SU-DHL-6 (cell line): Measurements from ENCODE around the gene FBXW5.

ENCODE experiments used
- EZH2phosphoT487 ChIP-seq: fragments of 200-600 bp; sonication (generic), shearing (Covaris generic); conservative IDR thresholded peaks from 2 replicates; pipeline ENCODE4 v1.6.1; 2018; ENCODE audit warnings: mild to moderate bottlenecking, antibody characterized with exemption, low read length, moderate library complexity, mixed read lengths
- TF ChIP-seq, protein P1 (sequence below): fragments of 200-600 bp; sonication (generic); IDR thresholded peaks from one replicate; pipeline ENCODE4 v1.5.1; 2017; ENCODE audit warnings: antibody characterized with exemption, mild to moderate bottlenecking, low read length, moderate library complexity; ENCODE audit not compliant: insufficient read depth, poor library complexity, severe bottlenecking

- TF ChIP-seq, protein P1, sequence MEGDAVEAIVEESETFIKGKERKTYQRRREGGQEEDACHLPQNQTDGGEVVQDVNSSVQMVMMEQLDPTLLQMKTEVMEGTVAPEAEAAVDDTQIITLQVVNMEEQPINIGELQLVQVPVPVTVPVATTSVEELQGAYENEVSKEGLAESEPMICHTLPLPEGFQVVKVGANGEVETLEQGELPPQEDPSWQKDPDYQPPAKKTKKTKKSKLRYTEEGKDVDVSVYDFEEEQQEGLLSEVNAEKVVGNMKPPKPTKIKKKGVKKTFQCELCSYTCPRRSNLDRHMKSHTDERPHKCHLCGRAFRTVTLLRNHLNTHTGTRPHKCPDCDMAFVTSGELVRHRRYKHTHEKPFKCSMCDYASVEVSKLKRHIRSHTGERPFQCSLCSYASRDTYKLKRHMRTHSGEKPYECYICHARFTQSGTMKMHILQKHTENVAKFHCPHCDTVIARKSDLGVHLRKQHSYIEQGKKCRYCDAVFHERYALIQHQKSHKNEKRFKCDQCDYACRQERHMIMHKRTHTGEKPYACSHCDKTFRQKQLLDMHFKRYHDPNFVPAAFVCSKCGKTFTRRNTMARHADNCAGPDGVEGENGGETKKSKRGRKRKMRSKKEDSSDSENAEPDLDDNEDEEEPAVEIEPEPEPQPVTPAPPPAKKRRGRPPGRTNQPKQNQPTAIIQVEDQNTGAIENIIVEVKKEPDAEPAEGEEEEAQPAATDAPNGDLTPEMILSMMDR, result no peak
- no peak for TF ChIP-seq EZH2phosphoT487
These were observed 7.2 kb upstream of the FBXW5 start, which contains the start of gene LCN12 for GRCh38 chr9:136951541-136952320.
